ENCODE measurements around the gene DBR1. TPM values are rescaled to one million over a fixed set of nuclear protein-coding genes. Genes with fewer than 3 reads are reported as not detected.

Gene DBR1, protein sequence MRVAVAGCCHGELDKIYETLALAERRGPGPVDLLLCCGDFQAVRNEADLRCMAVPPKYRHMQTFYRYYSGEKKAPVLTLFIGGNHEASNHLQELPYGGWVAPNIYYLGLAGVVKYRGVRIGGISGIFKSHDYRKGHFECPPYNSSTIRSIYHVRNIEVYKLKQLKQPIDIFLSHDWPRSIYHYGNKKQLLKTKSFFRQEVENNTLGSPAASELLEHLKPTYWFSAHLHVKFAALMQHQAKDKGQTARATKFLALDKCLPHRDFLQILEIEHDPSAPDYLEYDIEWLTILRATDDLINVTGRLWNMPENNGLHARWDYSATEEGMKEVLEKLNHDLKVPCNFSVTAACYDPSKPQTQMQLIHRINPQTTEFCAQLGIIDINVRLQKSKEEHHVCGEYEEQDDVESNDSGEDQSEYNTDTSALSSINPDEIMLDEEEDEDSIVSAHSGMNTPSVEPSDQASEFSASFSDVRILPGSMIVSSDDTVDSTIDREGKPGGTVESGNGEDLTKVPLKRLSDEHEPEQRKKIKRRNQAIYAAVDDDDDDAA
- polyA plus RNA-seq (2013, experiment 1 of 2; ENCODE audit: insufficient read length), result 10.2 TPM
- 10.4 TPM for polyA plus RNA-seq (2013, experiment 2 of 2; ENCODE audit: insufficient read length)

DNA sequence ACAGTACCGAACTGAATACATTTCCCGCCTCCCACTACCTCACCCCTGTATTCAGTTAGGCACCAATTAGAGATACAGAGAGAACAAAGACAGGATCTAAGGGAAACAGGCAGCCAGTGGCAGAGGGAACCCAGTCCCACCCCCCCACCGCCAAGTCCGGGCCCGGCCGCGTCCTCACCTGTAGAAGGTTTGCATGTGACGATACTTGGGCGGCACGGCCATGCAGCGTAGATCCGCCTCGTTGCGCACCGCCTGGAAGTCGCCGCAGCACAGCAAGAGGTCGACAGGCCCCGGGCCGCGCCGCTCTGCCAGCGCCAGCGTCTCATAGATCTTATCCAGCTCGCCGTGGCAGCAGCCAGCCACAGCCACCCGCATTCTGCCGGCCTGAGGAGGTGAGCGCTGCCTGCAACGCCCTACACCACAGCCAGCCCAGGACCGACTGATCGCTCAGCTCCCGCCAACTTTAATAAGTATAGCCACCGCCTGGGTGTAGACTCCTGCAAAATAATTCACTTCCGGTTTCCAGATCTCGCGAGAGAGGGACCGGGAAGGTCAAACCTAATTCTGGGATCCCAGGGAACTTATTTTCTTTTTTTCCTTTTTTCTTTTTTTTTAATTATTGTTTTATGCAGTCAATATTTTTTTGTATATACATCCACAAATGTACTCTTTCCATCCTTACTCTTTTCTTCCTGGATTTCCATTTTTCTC, at the start of gene DBR1:
Gene DBR1, minus strand, starts transcription at position 501 of the 711 bp plus-strand sequence. Its CDS starts 126 bp downstream, at position 375.
- peak; percentile 89 for DNase-seq

DNA sequence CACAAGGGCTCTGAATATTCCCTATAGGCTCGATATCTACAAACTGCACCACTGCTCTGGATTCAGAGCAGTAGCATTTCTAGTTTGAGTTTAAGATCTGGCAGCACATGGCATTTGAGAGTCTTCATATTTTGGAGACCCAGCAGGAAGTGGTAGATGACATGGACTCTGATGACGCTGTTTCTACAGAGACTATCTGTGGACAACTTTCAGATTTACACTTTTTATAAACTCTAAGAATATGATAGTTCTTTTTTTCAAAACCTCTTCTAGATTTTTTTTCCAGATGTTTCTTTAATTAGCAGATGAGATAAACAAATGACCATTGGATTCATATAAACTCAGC, 48.2 kb upstream of the DBR1 start:
- no peak for DNase-seq

DNA sequence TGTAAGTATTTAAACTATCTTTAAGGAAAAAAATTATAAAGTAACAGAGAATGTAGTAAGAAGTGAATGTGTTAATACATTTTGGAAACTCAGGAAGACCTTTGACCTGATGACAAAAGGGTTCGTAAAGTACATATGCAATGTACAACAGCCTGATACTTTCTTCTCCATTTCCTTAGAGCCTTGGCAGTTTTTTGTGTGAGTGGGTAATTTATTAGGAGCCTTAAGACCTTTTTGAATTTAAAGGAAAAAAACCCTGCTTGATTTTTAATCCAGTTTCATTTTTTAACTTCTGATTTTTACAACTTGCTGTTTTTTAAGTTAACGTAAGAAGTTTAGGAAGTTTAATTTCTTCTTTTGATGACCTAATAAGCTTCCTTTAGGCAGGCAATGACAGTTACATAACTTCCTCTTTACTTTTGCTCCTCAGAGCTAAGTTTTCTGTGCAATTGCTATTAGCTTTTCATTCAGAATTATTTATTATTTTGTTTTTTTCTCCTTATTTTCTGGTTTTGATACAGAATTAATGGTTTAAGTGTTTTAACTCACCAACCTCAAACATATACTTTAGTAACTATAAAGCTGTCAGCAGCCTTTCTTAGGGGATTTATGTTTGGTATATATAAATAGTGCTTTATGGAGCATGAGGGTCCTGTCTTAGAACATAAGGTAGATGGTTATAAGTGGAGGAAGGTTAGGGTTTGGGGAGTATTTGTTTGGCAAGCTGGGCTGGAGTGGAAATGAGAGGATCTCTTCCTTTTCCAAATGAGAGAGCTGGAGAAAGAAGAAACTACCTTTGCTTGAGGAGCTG, 47.6 kb upstream of the DBR1 start:
- no peak for DNase-seq

DNA sequence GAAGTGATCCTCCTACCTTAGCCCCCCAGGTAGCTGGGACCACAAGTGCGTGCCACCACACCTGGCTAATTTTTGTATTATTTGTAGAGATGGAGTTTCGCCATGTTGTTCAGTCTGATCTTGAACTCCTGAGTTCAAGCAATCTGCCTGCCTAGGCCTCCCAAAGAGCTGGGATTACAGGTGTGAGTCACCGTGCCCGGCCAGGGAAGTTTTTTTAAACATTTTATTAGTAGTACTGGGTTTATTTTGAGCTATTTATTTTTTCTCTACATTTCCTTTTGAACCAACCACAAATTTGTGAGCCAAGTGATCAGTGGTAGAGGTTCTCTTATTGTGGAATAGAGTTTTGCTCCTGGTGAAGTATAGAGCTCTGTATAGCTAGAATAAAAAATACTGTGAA, 46.1 kb upstream of the DBR1 start:
- no peak for DNase-seq

DNA sequence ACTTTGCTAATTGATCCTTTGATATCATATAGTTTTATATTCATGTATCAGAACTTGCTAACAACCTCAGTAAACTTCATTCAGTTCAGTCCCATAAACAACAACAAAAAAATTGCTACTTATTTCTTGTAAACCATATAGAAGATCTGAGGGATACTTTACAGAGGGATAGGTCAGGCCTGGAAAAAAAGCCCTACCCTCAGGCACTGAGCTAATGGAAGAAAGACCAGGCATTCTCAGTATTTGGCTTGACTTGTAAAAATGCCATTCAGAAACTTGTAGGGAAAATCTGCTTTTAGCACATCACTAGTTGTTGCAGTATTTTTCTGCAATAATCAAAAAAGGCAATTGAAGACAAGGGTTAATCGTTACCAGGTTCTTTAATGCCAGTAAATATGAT, 45.5 kb upstream of the DBR1 start:
- DNase-seq, result no peak

DNA sequence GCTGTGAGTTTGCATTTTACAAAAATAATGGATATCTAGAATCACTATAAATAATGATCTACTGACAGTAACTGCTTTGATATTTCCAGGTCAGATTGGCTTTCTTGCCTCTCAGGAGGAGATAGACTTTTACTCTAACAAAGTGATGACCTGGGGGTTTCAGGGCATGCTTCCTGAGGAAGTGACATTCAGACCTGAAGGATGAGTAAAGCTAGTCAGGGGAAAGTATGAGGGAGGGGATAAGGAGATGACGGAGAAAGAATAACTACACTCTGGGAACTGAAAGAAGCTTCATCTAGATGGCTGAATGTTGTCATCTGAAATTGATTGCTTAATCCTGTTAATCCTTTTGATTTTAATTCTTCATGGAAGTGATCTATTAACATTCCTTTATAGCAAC, 44.5 kb upstream of the DBR1 start:
- DNase-seq, result no peak

DNA sequence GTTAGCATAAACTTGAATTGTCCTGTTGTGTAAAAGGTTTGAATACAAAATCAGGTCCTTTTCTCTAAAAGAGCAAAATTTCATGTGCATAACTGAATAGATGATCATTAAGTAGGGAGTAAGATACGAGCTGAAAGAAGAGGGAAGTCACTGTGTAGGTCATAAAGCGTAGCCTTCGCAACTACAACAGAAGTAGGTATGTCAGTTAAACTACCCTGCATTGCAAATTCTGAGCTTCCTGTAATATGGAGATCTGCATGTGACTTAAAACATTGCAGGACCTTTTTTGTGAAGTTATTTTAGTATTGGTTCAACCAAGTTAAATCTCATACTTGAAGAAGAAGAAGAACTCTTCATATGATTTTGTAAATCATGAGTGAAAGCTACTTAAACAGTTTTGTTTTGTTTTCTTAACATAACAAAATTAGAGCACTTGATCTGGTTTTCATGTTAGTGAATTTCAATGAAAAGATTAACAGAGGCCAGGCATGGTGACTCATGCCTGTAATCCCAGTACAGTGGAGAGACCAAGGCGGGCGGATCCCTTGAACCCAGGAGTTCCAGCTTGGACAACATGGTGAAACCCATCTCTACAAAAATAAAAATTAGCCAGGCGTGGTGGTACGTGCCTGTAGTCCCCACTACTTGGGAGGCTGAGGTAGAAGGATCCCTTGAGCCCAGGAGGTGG, 38.8 kb upstream of the DBR1 start:
- DNase-seq, result no peak

DNA sequence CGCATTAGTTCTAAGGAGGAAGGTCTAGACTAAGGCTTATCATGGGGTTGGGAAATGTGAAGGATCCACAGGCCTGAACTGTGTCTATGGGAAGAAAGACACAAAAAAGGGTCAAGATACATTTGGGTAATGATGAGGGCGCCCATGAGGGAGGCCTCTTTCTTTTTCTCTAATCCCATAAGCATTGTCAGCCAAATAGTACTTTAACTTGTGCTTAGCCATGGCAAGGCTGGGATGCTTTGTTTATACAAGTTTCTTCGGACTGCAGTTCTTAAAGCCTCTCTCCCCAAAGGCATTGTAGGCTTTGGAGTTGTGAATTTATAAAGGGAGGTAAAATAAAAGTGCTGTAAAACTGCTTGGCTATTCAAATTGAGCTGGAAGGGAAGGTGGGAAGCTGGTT, 35.8 kb upstream of the DBR1 start:
- DNase-seq, result no peak

DNA sequence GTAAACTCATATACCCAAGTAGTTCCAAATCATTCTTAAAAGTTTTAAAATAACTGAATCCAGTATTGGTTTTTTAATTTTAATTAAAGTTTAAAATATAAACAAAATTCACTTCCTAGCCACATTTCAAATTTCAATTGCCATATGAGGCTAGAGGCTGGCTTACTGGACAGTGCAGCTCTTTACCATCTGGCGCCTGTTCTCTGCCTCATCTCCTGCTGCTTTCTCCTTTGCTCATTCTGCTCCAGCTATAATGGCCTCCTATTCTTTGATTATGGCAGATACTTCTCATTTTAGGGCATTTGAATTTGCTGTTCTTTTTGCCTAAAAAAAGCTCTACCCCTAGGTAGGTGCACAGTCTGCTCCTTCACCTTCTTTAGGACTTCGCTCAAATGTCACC, 31.5 kb upstream of the DBR1 start:
- no peak for DNase-seq

DNA sequence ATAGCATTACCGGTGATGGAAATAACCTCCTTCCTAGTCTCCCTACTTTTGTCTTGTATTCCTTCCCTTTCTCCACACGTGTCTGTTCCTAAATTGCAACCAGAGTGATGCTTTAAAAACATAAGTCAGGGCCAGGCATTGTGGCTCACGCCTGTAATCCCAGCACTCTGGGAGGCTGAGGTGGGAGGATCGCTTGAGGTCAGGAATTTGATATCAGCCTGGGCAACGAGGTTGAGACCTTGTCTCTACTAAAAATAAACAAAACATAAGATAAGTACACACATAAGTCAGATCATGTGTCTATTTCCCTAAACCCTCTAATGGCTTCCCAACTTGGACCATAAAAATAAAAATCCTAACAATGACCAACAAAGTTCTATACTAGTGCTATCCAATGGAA, 30.8 kb upstream of the DBR1 start:
- DNase-seq, result no peak

DNA sequence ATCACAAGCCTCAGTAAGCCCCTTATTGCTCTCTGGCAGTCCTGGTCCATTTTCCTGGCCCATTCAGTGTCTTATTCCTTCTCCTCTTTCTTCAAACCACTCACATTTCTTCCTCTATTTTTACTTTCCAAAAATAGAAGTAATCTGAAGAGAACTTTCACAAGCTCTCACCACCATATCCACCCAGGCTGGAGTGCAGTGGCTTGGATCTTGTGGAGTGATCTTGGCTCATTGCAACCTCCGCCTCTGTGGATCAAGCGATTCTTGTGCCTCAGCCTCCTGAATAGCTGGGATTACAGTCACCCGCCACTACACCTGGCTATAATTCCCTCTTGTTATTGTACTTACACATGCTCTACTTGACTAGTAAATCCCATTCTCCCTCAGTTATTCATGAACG, 29.2 kb upstream of the DBR1 start:
- DNase-seq, result no peak

DNA sequence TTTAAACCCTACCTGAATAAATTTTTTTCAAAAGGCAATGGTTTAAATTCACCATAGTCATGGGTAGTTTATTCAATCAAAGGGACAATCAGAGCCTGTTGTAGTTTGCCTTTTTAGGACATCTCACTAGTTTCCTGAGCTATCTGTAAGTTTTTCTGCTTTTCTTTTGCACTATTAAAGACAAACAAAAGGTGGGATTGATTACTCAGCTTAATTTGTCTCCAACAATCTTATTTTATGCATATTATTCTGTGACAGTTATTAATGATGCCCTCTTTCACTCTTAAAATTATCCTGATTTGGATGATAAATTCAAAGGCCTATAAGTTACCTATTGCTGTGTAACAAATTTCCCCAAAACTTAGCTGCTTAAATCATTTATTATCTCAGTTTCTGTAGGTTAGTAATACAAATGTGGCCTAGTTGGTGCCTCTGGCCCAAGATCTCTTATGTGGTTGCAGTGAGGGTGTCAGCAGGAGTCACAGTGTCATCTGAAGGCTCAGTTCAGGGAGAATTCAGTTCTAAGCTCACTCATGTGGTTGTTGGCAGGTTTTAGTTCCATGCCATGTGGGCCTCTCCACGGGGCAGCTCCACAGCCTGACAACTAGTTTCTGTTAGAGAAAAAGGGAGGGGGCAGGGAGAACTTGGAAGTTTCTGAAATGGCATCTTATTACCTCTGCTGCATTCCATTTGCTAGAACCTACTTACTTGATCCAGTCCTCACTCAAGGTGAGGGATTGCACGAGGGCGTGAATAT, 28.4 kb upstream of the DBR1 start:
- DNase-seq, result no peak

DNA sequence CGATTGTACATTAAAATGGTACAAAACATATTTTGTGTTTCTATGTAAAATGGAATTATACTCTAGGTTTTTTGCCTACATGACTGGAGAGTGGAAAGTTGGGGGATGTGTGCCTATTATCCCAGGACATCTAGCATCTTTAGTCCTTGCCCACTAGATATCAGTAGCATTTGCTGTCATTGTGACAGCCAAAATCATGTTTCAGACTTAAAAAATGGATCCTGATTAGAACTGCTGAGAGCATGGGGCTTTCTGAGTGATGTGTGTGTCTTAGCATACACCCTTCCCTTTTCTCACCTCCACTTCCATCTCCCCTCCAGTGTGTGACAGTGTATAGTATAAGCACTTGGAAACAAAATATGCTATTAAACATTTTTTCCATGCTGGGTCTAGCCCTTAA, 25.7 kb upstream of the DBR1 start:
- no peak for DNase-seq

DNA sequence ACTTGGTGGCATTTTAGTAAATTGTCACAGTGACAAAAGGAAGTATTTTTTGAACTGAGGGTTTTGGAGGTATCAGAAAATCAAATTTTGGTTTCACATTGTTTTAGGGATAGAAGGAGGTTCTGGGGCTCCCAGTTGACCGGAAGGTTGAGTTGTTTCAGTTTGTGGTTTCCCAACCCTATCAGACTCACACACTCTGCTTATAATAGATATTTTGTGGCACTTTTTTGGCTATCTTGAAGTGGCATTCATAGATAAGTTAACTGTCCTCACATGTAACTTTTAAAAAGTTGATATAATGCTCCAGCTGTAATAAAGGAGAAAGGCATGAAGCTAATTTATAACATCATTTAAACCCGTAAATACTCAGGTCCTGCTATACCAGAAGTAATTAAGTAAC, 25.1 kb upstream of the DBR1 start:
- no peak for DNase-seq

DNA sequence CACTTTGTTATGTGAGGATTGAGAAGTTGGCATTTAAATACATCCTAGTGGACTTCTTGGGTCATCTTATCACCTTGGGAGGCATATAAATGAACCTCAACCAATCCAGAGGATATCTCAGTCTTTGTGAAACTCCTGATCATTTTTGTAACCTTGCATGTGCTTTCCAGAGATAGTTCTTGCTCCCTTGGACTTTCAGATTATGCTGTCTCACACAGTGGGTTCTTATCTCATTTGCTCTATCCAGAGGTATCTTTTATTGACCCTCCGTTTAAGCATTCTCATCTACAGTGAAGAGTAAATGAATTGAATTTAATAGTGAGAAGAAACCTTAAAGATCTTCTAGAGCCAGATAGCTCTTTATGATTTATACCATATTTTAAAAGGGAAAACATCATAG, 22.8 kb upstream of the DBR1 start:
- DNase-seq, result no peak

DNA sequence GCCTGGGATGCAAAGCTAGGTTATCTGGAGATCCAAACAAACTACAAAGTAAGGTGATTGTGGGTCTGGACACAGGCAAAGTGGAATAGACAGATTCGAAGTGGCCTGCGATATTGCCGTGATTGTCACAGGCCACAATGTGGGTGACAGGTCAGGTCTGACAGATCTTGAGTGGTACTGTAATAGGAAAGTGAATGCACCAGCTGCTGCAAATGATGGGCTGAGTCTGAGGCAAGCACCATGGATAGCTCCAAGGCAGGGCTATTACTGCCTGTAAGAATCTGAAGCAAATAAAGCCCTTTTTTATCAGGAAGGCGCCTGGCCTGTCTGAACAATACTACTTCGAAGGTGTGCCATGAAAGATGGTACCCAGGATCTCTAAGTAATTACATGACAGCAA, 22.3 kb upstream of the DBR1 start:
- DNase-seq, result peak; percentile 23

DNA sequence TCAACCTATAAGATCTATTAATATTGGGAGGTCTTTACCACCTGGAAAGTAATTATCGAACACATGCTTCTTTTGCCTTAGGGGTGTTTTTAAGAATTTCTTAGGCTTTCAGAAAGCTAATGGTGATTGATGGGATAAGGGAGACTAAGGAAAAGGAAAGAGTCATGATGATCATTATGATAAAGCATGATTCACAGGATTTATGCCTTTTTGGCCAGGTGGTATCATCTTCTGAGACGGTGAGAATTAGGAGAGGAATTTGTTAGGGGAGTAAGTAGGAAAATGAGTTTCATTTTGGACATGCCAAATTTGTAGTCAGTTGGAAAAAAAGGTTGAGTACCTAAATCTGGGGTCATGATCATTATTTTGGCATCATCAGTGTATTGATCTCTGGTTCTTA, 21.3 kb upstream of the DBR1 start:
- DNase-seq, result no peak

DNA sequence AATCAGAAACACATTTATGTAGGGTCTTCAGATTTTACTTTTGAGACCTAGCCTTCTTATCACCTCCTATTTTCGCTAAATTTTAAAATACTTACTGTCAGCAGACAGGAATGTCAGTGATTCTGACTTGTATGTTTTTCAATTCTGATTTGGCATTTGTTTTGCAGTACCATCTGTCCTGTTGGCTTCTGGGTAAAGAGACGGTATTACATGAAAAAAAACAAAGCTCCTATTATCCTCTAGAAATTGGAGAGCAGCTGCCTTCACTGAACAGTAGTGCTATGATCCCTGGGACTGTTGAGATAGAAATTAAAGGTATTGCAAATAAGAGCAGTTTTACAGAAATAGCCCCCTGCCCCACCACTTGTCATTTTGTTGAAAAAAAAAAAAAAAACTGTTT, 20.8 kb upstream of the DBR1 start:
- no peak for DNase-seq

DNA sequence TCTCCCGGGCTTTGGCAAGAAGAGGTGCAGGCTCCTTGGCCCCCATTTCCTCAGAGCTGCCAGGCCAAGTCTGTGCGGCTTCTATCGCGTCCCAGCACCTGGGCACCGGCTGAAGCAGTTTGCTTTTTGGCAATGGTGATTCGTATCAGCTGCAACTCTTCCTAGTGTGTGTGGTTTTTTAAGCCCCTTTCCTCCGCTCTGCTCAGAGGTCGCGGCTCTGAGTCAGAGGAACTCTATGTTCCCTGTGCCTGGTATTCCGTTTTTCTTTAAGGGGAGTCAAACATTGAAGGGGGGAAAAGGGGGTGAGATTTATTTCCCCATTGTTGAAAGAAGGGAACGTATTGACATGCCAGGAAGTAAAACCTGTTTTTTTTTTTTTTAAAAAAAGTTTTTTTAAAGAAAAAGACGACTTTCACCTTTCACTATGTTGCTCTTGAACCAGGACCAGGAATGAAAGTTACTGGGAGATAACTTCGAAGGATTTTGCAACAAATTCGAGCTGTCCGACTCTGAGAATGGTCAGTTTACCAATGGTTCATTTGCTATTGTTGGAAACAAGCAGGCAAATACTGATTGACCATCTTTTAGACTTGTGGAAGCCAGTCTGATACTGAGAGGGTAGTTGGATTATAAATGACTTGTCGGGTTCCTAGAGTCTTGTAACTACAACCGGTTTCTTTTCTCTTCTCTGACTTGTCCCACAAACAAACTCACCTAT, 13.5 kb upstream of the DBR1 start:
- peak; percentile 43 for DNase-seq

DNA sequence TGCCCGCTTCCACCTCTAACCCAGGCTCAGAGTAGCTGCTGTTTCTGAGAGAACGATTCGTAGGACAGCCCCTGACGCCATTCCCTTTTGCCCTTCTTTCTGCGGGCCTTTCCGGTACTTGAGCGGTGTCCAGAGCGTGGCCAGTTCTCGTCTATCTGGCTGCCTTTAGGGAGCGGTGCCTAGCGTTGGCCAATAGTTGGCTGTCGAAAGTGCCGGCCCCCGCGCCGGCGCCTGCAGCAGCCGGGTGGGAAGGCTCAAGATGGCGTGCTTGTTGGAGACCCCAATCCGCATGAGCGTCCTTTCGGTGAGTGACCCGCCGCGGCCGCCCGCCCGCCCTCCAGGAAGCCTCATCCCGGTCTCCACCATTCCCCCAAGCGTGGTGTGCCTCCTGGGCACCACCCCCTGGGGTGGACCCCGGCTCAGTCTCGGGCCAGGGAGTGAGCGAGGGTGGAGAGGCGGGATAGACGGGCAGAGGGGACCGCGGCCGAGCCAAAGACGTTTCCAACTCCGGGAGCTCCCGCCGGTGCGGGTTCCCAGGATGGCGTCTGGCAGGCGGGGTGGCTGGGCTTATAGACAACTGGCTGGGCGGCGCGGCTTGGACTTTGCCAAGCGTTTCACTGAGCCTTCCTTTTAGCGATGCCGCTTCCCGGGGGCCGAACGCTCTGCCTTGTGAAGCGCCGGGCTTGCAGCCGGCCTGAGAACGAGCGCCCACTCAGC, 12.7 kb upstream of the DBR1 start, which contains the start of gene ARMC8:
Gene ARMC8, plus strand, starts transcription at position 6 of the 717 bp plus-strand sequence. Its CDS starts 254 bp downstream, at position 260.
- DNase-seq, result peak; percentile 45

All from fibroblast of skin of scalp (primary cell).